RWPE2 (cell line): ENCODE measurements around the gene CLPTM1.

Experiments used
- ATAC-seq: fragments of 200-7000 bp; cut with Tn5 transposase; 3 replicates; pipeline ENCODE4 v1.9.1; 2021; ENCODE audit warnings: low read depth
- DNase-seq: peaks from one replicate; pipeline ENCODE4 v3.0.0-alpha.2; 2020; ENCODE audit warnings: low spot score
- H3K27ac ChIP-seq: fragments of 450-650 bp; 2 replicates; pipeline ENCODE4 v1.5.1; 2017; ENCODE audit warnings: mild to moderate bottlenecking; ENCODE audit not compliant: poor library complexity, severe bottlenecking
- H3K27me3 ChIP-seq: fragments of 250-450 bp; sonication (Bioruptor Pico); 2 replicates; pipeline ENCODE4 v1.5.1; 2021; ENCODE audit warnings: mild to moderate bottlenecking, moderate library complexity; ENCODE audit not compliant: insufficient read depth, poor library complexity, severe bottlenecking
- H3K36me3 ChIP-seq: fragments of 250-450 bp; sonication (Bioruptor Pico); 2 replicates; pipeline ENCODE4 v1.5.1; 2020; ENCODE audit warnings: low read depth, mild to moderate bottlenecking, moderate library complexity
- H3K4me1 ChIP-seq: fragments of 250-450 bp; sonication (Bioruptor Pico); 2 replicates; pipeline ENCODE4 v1.5.1; 2021; ENCODE audit warnings: mild to moderate bottlenecking, moderate library complexity; ENCODE audit not compliant: insufficient read depth, poor library complexity, severe bottlenecking
- H3K4me3 ChIP-seq: fragments of 250-450 bp; sonication (Bioruptor Pico); 2 replicates; pipeline ENCODE4 v1.5.1; 2021; ENCODE audit warnings: mild to moderate bottlenecking, moderate library complexity; ENCODE audit not compliant: severe bottlenecking
- H3K9me3 ChIP-seq: fragments of 250-450 bp; sonication (Bioruptor Pico); 2 replicates; pipeline ENCODE4 v1.5.1; 2021; ENCODE audit warnings: mild to moderate bottlenecking, moderate library complexity; ENCODE audit not compliant: severe bottlenecking
- TF ChIP-seq, protein P1 (sequence below): fragments of 450-650 bp; IDR thresholded peaks from one replicate; pipeline ENCODE4 v1.5.1; 2017; ENCODE audit warnings: mild to moderate bottlenecking, moderate library complexity; ENCODE audit not compliant: poor library complexity, severe bottlenecking

CLPTM1 gene

DNA sequence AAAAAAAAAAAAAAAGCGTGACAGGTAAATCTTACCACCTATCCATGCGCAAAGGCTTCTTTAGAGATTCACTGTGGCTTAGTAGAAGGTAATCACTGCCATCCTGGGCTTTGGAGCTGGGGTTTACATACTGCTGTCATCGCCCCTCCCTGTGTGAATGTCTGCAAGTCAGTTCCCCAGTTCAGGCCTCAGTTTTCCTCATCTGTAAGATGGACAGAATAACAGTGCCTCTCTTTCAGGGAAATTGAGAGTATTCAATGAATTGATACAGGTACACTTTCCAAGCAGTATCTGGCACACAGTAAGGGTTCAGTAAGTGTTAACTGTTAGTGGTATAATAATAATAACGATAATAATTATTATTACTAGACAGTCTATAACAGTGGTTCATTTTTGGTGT is 48.3 kb downstream of the CLPTM1 start:
- no peaks in the 10 kb centered on the region for H3K9me3 ChIP-seq
- peaks cover 2% of the 10 kb centered on the region for H3K4me1 ChIP-seq
- H3K27ac ChIP-seq, result no peak overlapping the region
- H3K36me3 ChIP-seq, result no peaks in the 10 kb centered on the region
- TF ChIP-seq, protein P1, sequence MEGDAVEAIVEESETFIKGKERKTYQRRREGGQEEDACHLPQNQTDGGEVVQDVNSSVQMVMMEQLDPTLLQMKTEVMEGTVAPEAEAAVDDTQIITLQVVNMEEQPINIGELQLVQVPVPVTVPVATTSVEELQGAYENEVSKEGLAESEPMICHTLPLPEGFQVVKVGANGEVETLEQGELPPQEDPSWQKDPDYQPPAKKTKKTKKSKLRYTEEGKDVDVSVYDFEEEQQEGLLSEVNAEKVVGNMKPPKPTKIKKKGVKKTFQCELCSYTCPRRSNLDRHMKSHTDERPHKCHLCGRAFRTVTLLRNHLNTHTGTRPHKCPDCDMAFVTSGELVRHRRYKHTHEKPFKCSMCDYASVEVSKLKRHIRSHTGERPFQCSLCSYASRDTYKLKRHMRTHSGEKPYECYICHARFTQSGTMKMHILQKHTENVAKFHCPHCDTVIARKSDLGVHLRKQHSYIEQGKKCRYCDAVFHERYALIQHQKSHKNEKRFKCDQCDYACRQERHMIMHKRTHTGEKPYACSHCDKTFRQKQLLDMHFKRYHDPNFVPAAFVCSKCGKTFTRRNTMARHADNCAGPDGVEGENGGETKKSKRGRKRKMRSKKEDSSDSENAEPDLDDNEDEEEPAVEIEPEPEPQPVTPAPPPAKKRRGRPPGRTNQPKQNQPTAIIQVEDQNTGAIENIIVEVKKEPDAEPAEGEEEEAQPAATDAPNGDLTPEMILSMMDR, result no peak
- DNase-seq, result no peak
- ATAC-seq, result no peak
- no peaks in the 10 kb centered on the region for H3K27me3 ChIP-seq
- no peak overlapping the region for H3K4me3 ChIP-seq

DNA sequence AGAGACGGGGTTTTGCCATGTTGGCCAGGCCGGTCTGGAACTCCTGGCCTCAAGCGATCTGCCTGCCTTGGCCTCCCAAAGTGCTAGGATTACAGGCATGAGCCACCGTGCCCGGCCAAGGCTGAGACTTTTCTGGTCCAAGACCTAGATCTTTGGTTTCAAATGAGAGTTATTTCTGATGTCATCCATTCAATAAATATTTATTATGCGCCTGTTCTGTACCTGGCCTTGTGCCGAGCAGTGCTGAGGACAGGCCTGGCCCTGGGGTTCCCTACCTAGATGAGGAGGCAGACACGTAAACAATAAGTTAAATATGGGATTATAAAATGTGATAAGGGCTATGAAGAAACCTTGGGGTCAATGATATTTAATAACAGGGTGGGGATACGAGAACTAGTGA is 50.6 kb downstream of the CLPTM1 start:
- no peak for DNase-seq
- no peak for ATAC-seq
- Histone ChIP-seq H3K4me3 (no peak overlapping the region), H3K27ac (no peak overlapping the region), H3K4me1 (peaks cover 2% of the 10 kb centered on the region), H3K27me3 (no peaks in the 10 kb centered on the region), H3K9me3 (no peaks in the 10 kb centered on the region), H3K36me3 (no peaks in the 10 kb centered on the region)
- TF ChIP-seq, protein P1, result no peak

DNA sequence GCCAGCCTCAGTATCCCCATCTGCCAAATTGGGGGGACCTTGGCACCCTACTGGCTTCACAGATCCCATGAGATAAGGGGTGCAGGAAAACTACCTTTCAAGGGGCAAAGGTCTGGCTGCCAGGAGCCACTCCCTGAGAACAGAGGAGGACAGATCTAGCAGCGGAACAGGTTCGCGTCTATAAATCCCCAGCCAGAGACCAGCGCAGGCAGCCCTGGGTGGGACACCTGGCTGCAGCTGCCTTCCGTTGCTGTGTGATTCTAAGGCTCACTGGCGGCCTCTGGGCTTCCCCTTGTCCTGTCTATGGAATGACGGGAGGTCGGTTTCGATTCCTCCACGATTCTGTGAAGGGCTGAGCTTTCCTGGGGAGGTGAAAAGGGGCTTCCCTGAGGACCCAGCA is 53.4 kb downstream of the CLPTM1 start:
- Histone ChIP-seq H3K36me3 (no peaks in the 10 kb centered on the region), H3K9me3 (no peaks in the 10 kb centered on the region), H3K4me1 (no peaks in the 10 kb centered on the region), H3K27me3 (no peaks in the 10 kb centered on the region), H3K27ac (no peak overlapping the region), H3K4me3 (no peak overlapping the region)
- ATAC-seq (no peak), DNase-seq (no peak)
- TF ChIP-seq, protein P1, result no peak

DNA sequence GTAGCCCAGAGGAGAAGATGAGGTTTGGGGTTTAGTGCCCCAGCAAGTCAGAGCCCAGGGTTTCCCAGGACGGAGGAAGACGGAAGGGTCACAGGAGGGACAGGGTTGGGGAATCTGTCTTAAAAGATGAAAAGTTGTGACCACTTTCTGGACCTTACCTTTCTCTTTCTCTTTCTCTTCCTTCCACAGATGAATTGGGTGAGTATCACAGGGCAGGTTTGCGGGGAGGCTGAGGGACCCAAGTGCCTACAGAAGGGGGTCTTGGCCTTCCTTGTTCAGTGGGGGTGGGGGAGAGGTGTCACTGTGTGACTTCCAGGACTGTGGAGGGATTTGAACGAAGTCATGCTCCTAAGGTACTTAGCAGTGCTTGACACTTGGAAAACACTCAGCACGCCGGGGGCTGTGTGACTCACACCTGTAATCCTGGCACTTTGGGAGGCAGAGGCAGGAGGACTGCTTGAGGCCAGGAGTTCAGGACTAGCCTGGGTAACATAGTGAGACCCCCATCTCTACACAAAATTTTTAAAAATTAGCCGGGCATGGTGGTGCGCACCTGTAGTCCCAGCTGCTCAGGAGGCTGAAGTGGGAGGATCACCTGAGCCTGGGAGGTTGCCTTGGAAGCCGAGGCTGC is 54.6 kb downstream of the CLPTM1 start:
- Histone ChIP-seq H3K36me3 (no peaks in the 10 kb centered on the region), H3K9me3 (no peaks in the 10 kb centered on the region), H3K4me1 (no peaks in the 10 kb centered on the region), H3K27me3 (no peaks in the 10 kb centered on the region), H3K4me3 (no peak overlapping the region), H3K27ac (no peak overlapping the region)
- TF ChIP-seq, protein P1, result no peak
- DNase-seq, result no peak
- no peak for ATAC-seq

DNA sequence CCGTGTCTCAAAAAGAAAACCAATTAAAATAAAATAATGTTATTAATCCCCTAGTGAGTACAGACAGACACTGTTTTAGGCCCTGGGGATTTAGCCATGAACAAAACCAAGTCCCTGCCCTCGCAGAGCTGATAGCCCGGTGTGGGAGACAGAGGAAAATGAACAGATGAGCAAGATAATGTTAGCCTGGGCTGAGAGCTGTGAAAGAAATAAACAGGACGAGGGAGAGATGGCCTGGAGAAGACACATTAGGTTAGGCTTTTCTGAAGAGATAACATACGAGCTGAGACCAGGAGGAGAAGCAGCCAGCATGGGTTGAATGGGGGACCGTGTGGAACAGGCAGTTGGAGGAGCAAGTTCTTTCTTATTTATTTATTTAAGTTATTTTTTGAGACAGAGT is 55.1 kb downstream of the CLPTM1 start:
- Histone ChIP-seq H3K4me3 (no peak overlapping the region), H3K27me3 (no peaks in the 10 kb centered on the region), H3K4me1 (no peaks in the 10 kb centered on the region), H3K9me3 (no peaks in the 10 kb centered on the region), H3K27ac (no peak overlapping the region), H3K36me3 (no peaks in the 10 kb centered on the region)
- DNase-seq (no peak), ATAC-seq (no peak)
- TF ChIP-seq, protein P1, result no peak
